Central memory CD4-positive, alpha-beta T cell (primary cell): Measurements from ENCODE around the gene VIPAS39.
A peak's percentile ranks its signal among the peaks of the same experiment; 100 is the strongest.
"Not testable (repeated sequence)": the region's sequence is repeated elsewhere in the genome, so short reads cannot be mapped to it uniquely, and the experiment has no call there.

Experiments used
- DNase-seq: peaks from one replicate; pipeline ENCODE4 v3.0.0; 2022

Gene VIPAS39

GRCh38 chr14:77469539-77469938 lies 12.1 kb upstream of the VIPAS39 start:
- DNase-seq: no peak

GRCh38 chr14:77469067-77469505 lies 11.7 kb upstream of the VIPAS39 start:
- DNase-seq: no peak

GRCh38 chr14:77467801-77468200 lies 10.4 kb upstream of the VIPAS39 start:
- DNase-seq: no peak

GRCh38 chr14:77459072-77459723 lies 1.8 kb upstream of the VIPAS39 start:
- DNase-seq: peak; percentile 46

- DNase-seq: peak; percentile 19
Measured at GRCh38 chr14:77458249-77458950, 999 bp upstream of the VIPAS39 start.

GRCh38 chr14:77457115-77457521 lies 283 bp downstream of the VIPAS39 start:
- no peak for DNase-seq

GRCh38 chr14:77455966-77456640 lies 1.3 kb downstream of the VIPAS39 start:
- DNase-seq: no peak

- DNase-seq: no peak
Measured at GRCh38 chr14:77442196-77442595, 15.2 kb downstream of the VIPAS39 start.

- no peak for DNase-seq
Measured at GRCh38 chr14:77439861-77440260, 17.5 kb downstream of the VIPAS39 start.

- DNase-seq: no peak
Measured at GRCh38 chr14:77438596-77438995, 18.8 kb downstream of the VIPAS39 start.

GRCh38 chr14:77436042-77436441 lies 21.4 kb downstream of the VIPAS39 start:
- no peak for DNase-seq

GRCh38 chr14:77426396-77426795 lies 31.0 kb downstream of the VIPAS39 start:
- DNase-seq: no peak

GRCh38 chr14:77424862-77425261 lies 32.5 kb downstream of the VIPAS39 start:
- no peak for DNase-seq

GRCh38 chr14:77423423-77423822 lies 34.0 kb downstream of the VIPAS39 start, which contains the start of gene NOXRED1:
Gene NOXRED1, minus strand, starts transcription at chr14:77423523. Its CDS starts 634 bp downstream, at chr14:77422889.
- no peak for DNase-seq

GRCh38 chr14:77421201-77421600 lies 36.2 kb downstream of the VIPAS39 start:
- no peak for DNase-seq

GRCh38 chr14:77416836-77417235 lies 40.6 kb downstream of the VIPAS39 start:
- no peak for DNase-seq

- not testable (repeated sequence) for DNase-seq
Measured at GRCh38 chr14:77416098-77416497, 41.3 kb downstream of the VIPAS39 start.

- DNase-seq: not testable (repeated sequence)
Measured at GRCh38 chr14:77415403-77416030, 41.9 kb downstream of the VIPAS39 start.

GRCh38 chr14:77409131-77409533 lies 48.3 kb downstream of the VIPAS39 start:
- no peak for DNase-seq

- DNase-seq: no peak
Measured at GRCh38 chr14:77407158-77407557, 50.2 kb downstream of the VIPAS39 start.

- DNase-seq: no peak
Measured at GRCh38 chr14:77406718-77407117, 50.7 kb downstream of the VIPAS39 start.

- no peak for DNase-seq
Measured at GRCh38 chr14:77406086-77406485, 51.3 kb downstream of the VIPAS39 start.

GRCh38 chr14:77403768-77404167 lies 53.6 kb downstream of the VIPAS39 start:
- no peak for DNase-seq
